IMR-90 (cell line): ENCODE results near the gene TBX1. TPM values are rescaled to one million over a fixed set of nuclear protein-coding genes. Genes with fewer than 3 reads are reported as not detected.
A peak's percentile ranks its signal among the peaks of the same experiment; 100 is the strongest.

Experiments
- ATAC-seq: fragments of 200-7000 bp; cut with Tn5 transposase; 2 replicates; pipeline ENCODE4 v1.9.1; 2020; ENCODE audit warnings: low read depth, mild to moderate bottlenecking, moderate library complexity
- BruUV-seq: library from RNA; stranded (reverse); fragments of 400-500 nt; replicated peaks from 2 replicates; lab custom pipeline; 2021; lab: Mats Ljungman, UMichigan
- CTCF ChIA-PET: fragments of 300-600 bp; formaldehyde crosslinking; extraction: SDS; loops from one replicate; lab custom pipeline; 2021; ENCODE audit warnings: antibody characterized with exemption; lab: Yijun Ruan, JAX
- POLR2A ChIA-PET: fragments of 300-600 bp; sonication (Branson Sonifier 250); formaldehyde crosslinking; loops from one replicate; lab custom pipeline; 2022; ENCODE audit warnings: antibody characterized with exemption; ENCODE audit not compliant: unreplicated experiment; lab: Charles Lee
- DNase-seq: peaks from one replicate; pipeline ENCODE4 v3.0.0; 2013
- H2AFZ ChIP-seq: replicated peaks from 2 replicates; pipeline ENCODE3; 2013; ENCODE audit warnings: low read length, mild to moderate bottlenecking; ENCODE audit not compliant: poor library complexity
- H2AK5ac ChIP-seq: 2 replicates; pipeline ENCODE4 v1.6.1; 2013; ENCODE audit warnings: low read depth, low read length, inconsistent platforms
- H2AK9ac ChIP-seq: replicated peaks from 2 replicates; pipeline ENCODE3; 2013; ENCODE audit warnings: mild to moderate bottlenecking, low read depth, low read length, moderate library complexity; ENCODE audit not compliant: poor library complexity
- H2BK120ac ChIP-seq: 2 replicates; pipeline ENCODE4 v1.6.1; 2013; ENCODE audit warnings: low read depth, low read length, inconsistent platforms
- H2BK15ac ChIP-seq: 3 replicates; pipeline ENCODE4 v1.6.1; 2013; ENCODE audit warnings: low read depth, low read length, inconsistent platforms
- H2BK20ac ChIP-seq: 2 replicates; pipeline ENCODE4 v1.6.1; 2013; ENCODE audit warnings: low read depth, mild to moderate bottlenecking, inconsistent platforms, low read length, moderate library complexity
- H2BK5ac ChIP-seq: 2 replicates; pipeline ENCODE4 v1.6.1; 2013; ENCODE audit warnings: mild to moderate bottlenecking, low read depth, low read length, inconsistent platforms; ENCODE audit not compliant: poor library complexity, severe bottlenecking
- H3K14ac ChIP-seq: replicated peaks from 2 replicates; pipeline ENCODE4 v1.6.1; 2013; ENCODE audit warnings: low read depth, low read length, inconsistent platforms
- H3K18ac ChIP-seq: 2 replicates; pipeline ENCODE4 v1.6.1; 2013; ENCODE audit warnings: low read depth, low read length, control low read depth
- H3K23ac ChIP-seq: 2 replicates; pipeline ENCODE4 v1.6.1; 2013; ENCODE audit warnings: low read depth, low read length, inconsistent platforms
- H3K27ac ChIP-seq: 2 replicates; pipeline ENCODE4 v1.5.1; 2013; ENCODE audit warnings: mild to moderate bottlenecking, control low read depth, low read length; ENCODE audit not compliant: insufficient read depth
- H3K27me3 ChIP-seq: 2 replicates; pipeline ENCODE4 v1.6.1; 2013; ENCODE audit warnings: low read length; ENCODE audit not compliant: control insufficient read depth, insufficient read depth
- H3K36me3 ChIP-seq: 2 replicates; pipeline ENCODE4 v1.6.1; 2013; ENCODE audit warnings: low read length, mixed read lengths; ENCODE audit not compliant: control insufficient read depth, insufficient read depth
- H3K4ac ChIP-seq: 2 replicates; pipeline ENCODE4 v1.6.1; 2013; ENCODE audit warnings: low read depth, low read length, inconsistent platforms
- H3K4me1 ChIP-seq: 2 replicates; pipeline ENCODE4 v1.6.1; 2013; ENCODE audit warnings: low read length, mixed read lengths; ENCODE audit not compliant: control insufficient read depth, insufficient read depth
- H3K4me2 ChIP-seq: 2 replicates; pipeline ENCODE4 v1.6.1; 2013; ENCODE audit warnings: low read depth, mild to moderate bottlenecking, control low read depth, low read length, moderate library complexity
- H3K4me3 ChIP-seq: 2 replicates; pipeline ENCODE4 v1.5.1; 2013; ENCODE audit warnings: low read depth, mild to moderate bottlenecking, control low read depth, low read length, moderate library complexity; ENCODE audit not compliant: insufficient read depth
- H3K56ac ChIP-seq: 2 replicates; pipeline ENCODE4 v1.6.1; 2013; ENCODE audit warnings: low read length, inconsistent platforms; ENCODE audit not compliant: insufficient read depth; ENCODE audit errors: extremely low read depth
- H3K79me1 ChIP-seq, 2 experiments: 2 replicates each; pipeline ENCODE4 v1.6.1; 2013; ENCODE audit warnings: low read length in 2 of 2, inconsistent platforms in 1 of 2, low read depth in 1 of 2
- H3K9ac ChIP-seq: 2 replicates; pipeline ENCODE4 v1.6.1; 2013; ENCODE audit warnings: low read depth, low read length, control low read depth
- H3K9me1 ChIP-seq: 2 replicates; pipeline ENCODE4 v1.6.1; 2013; ENCODE audit warnings: low read length, inconsistent platforms; ENCODE audit not compliant: insufficient read depth
- H3K9me3 ChIP-seq: 2 replicates; pipeline ENCODE4 v1.6.1; 2013; ENCODE audit warnings: low read length; ENCODE audit not compliant: control insufficient read depth, insufficient read depth
- H4K20me1 ChIP-seq: 2 replicates; pipeline ENCODE4 v1.6.1; 2013; ENCODE audit warnings: low read length, inconsistent platforms; ENCODE audit not compliant: insufficient read depth
- H4K5ac ChIP-seq: 2 replicates; pipeline ENCODE4 v1.6.1; 2013; ENCODE audit warnings: mild to moderate bottlenecking, low read depth, low read length, control low read depth
- H4K8ac ChIP-seq, 2 experiments: 2 replicates each; pipeline ENCODE4 v1.6.1; 2013; ENCODE audit warnings: low read depth in 2 of 2, low read length in 2 of 2, control low read depth in 1 of 2, inconsistent platforms in 1 of 2
- H4K91ac ChIP-seq: 2 replicates; pipeline ENCODE4 v1.6.1; 2013; ENCODE audit warnings: low read depth, low read length, inconsistent platforms; ENCODE audit not compliant: insufficient read depth
- BHLHE40 ChIP-seq: fragments of 150-350 bp; IDR thresholded peaks from 2 replicates; pipeline ENCODE4 v1.6.1; 2016; ENCODE audit warnings: mild to moderate bottlenecking, low read depth, low read length
- CEBPB ChIP-seq: IDR thresholded peaks from 2 replicates; pipeline ENCODE4 v1.6.1; 2012; ENCODE audit warnings: low read depth, low read length, improper control_type of control experiment
- CTCF ChIP-seq: conservative IDR thresholded peaks from 2 replicates; pipeline ENCODE4 v1.5.1; 2012; ENCODE audit warnings: mild to moderate bottlenecking, low read depth, low read length, improper control_type of control experiment
- ELK1 ChIP-seq: fragments of 150-350 bp; IDR thresholded peaks from 2 replicates; pipeline ENCODE4 v1.6.1; 2016; ENCODE audit warnings: low read depth, mild to moderate bottlenecking, low read length, moderate library complexity, borderline replicate concordance
- FOS ChIP-seq: fragments of 150-350 bp; IDR thresholded peaks from 2 replicates; pipeline ENCODE4 v1.6.1; 2016; ENCODE audit warnings: low read depth, low read length
- MAFK ChIP-seq: IDR thresholded peaks from 2 replicates; pipeline ENCODE4 v1.6.1; 2012; ENCODE audit warnings: low read depth, low read length, improper control_type of control experiment
- MAZ ChIP-seq: IDR thresholded peaks from 2 replicates; pipeline ENCODE4 v1.6.1; 2012; ENCODE audit warnings: low read depth, mild to moderate bottlenecking, low read length, improper control_type of control experiment, moderate library complexity, borderline replicate concordance
- POLR2A ChIP-seq: IDR thresholded peaks from 2 replicates; pipeline ENCODE4 v1.6.1; 2012; ENCODE audit warnings: mild to moderate bottlenecking, low read depth, low read length
- RAD21 ChIP-seq: IDR thresholded peaks from 2 replicates; pipeline ENCODE4 v1.6.1; 2012; ENCODE audit warnings: low read length, improper control_type of control experiment
- RCOR1 ChIP-seq: IDR thresholded peaks from 2 replicates; pipeline ENCODE4 v1.6.1; 2012; ENCODE audit warnings: mild to moderate bottlenecking, low read length, improper control_type of control experiment; ENCODE audit not compliant: insufficient replicate concordance
- SMC3 ChIP-seq: fragments of 150-350 bp; IDR thresholded peaks from 2 replicates; pipeline ENCODE4 v1.6.1; 2016; ENCODE audit warnings: low read depth, mild to moderate bottlenecking, antibody characterized with exemption, low read length, moderate library complexity
- WGBS, 2 experiments: methylation state at CpG; one replicate each; pipeline versions ENCODE4 v1.1.5 to v1.1.7; 2013; ENCODE audit warnings: missing lambda C conversion rate in 2 of 2; ENCODE audit not compliant: insufficient read length in 1 of 2; ENCODE audit errors: extremely low coverage in 2 of 2; 5-methylcytosine and 5-hydroxymethylcytosine counted together
- dilution Hi-C: fragments of 300-500 bp; cut with HindIII; formaldehyde crosslinking; loops from one replicate; pipeline ENCODE4 v1.14.3; 2018; ENCODE audit warnings: low sequenced_read_pairs; ENCODE audit not compliant: unreplicated experiment
- in situ Hi-C: fragments of 300-500 bp; cut with MboI; formaldehyde crosslinking; loops from 3 replicates; pipeline ENCODE4 v1.14.3; 2019; ENCODE audit warnings: low sequenced_read_pairs, inconsistent platforms, mixed read lengths
- intact Hi-C: fragments of 100-400 bp; cut with micrococcal nuclease; formaldehyde crosslinking; loops from 2 replicates; pipeline ENCODE4 v1.10.0; 2022
- polyA plus RNA-seq, 3 experiments: library from polyadenylated mRNA; depleted of rRNA; stranded (reverse); fragments of >200 nt; gene quantifications; 2 replicates each; pipeline ENCODE4 v1.2.3, GENCODE V29; 2012; ENCODE audit warnings: low replicate concordance in 1 of 3
- total RNA-seq: library from RNA; depleted of rRNA; stranded (reverse); fragments of >200 nt; gene quantifications from 2 replicates; pipeline ENCODE4 v1.2.3, GENCODE V29; 2012
- TF ChIP-seq, protein P1 (sequence below): fragments of 150-350 bp; IDR thresholded peaks from 2 replicates; pipeline ENCODE4 v1.6.1; 2017; ENCODE audit warnings: mild to moderate bottlenecking, antibody characterized with exemption, low read length, low read depth

TBX1 gene
- total and polyA plus RNA-seq, 2 of the 4 experiments (the other 2 are of a cell fraction) = 0.03 TPM; not detected in 1

DNA sequence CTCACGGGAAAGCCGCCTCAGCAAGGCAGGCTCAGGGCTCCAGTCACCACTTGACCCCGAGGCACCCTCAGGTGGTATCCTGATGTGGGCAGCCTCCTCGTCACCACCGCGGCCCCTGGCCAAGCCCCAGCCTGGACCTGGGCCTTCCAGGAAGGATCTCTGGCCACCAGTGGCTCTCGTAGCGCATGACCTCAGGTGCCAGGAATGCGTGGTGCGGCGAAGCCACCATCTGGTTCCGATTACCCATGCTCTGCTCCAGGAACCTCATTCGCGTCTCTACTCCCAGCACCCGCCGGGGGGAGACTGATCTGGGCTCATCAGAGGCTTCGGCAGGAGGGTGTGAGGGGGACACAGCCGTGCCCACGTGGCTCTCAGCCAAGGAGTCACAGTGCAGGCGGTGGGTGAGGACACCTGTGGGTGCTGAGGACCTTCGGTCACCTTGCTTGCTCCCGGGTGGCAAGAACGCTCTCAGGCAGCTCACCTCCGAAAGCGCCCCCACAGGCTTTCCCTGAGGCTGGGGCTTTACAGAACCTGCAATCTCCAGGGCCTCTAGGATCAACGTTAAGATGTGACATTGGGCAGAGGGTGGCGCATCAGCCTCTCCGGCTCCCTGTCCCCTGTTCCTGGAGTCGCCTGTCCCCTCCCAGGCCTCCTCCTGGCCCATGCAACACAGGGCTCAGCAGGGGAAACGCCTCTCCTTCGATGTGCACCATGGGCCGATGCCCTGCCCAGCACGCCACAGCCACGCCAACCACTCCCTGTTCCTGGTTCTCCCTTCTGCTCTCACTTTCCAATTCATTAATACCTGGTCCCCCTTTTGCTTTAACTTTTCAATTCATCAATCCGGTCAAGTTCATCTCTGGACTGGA, 39.0 kb downstream of the TBX1 start (continued):
- TF ChIP-seq ELK1 = no peak
- peak; percentile 67 for TF ChIP-seq BHLHE40

GRCh38 chr22:19800306-19800705, 39.7 kb downstream of the TBX1 start:
- no peaks in the 10 kb centered on the region for H3K36me3 ChIP-seq
- H3K4me2 ChIP-seq = no peak overlapping the region
- H4K20me1 ChIP-seq = no peaks in the 10 kb centered on the region
- H2AK5ac ChIP-seq = peak overlapping the region; percentile 13; the same call in 1 of the 2 replicates
- H4K8ac ChIP-seq = no peak overlapping the region
- ATAC-seq = no peak
- no peaks in the 10 kb centered on the region for H3K9me3 ChIP-seq
- no peaks in the 10 kb centered on the region for H3K79me1 ChIP-seq
- no peak overlapping the region for H3K23ac ChIP-seq
- no peak overlapping the region for H3K9ac ChIP-seq
- no peak overlapping the region for H2BK5ac ChIP-seq
- peak overlapping the region; percentile 12; the same call in 1 of the 3 replicates for H2BK15ac ChIP-seq
- no peak overlapping the region for H3K56ac ChIP-seq
- in situ Hi-C loops (no loop called here), intact Hi-C loops (no loop called here), dilution Hi-C loops (no loop called here)
- POLR2A ChIA-PET = no interaction called here
- peak overlapping the region; percentile 46; the same call in 1 of the 2 replicates for H3K4ac ChIP-seq
- H3K27ac ChIP-seq = no peak overlapping the region
- H2BK120ac ChIP-seq = peak overlapping the region; percentile 73; the same call in 1 of the 2 replicates
- 90% methylated on average over 2 of the region's 8 CpGs; no CpG with 5 or more reads in 1 of the 2 experiments for WGBS, 2 experiments
- peaks cover 9% of the 10 kb centered on the region for H3K4me1 ChIP-seq
- H2AFZ ChIP-seq = no peak overlapping the region
- H3K4me3 ChIP-seq = no peak overlapping the region
- BruUV-seq = no TSS peak
- no peak overlapping the region for H4K91ac ChIP-seq
- peaks cover 6% of the 10 kb centered on the region for H3K9me1 ChIP-seq
- no peak for DNase-seq
- H4K5ac ChIP-seq = no peak overlapping the region
- CTCF ChIA-PET = interaction anchor here (0.6 to 1.3 kb wide), 4 partner anchors 12 to 70 kb away, joined by 3 read pairs; no protein-coding TSS in a partner anchor
- H3K27me3 ChIP-seq = no peaks in the 10 kb centered on the region
- peak overlapping the region; percentile 68; the same call in 1 of the 2 replicates for H2BK20ac ChIP-seq
- no peak overlapping the region for H3K14ac ChIP-seq
- H3K18ac ChIP-seq = no peak overlapping the region
- peak overlapping the region; percentile 66 for H2AK9ac ChIP-seq
- no peak for TF ChIP-seq RAD21
- TF ChIP-seq MAZ = no peak
- TF ChIP-seq, protein P1, sequence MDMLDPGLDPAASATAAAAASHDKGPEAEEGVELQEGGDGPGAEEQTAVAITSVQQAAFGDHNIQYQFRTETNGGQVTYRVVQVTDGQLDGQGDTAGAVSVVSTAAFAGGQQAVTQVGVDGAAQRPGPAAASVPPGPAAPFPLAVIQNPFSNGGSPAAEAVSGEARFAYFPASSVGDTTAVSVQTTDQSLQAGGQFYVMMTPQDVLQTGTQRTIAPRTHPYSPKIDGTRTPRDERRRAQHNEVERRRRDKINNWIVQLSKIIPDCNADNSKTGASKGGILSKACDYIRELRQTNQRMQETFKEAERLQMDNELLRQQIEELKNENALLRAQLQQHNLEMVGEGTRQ = no peak
- no peak for TF ChIP-seq SMC3
- TF ChIP-seq FOS = no peak
- TF ChIP-seq POLR2A = no peak
- TF ChIP-seq BHLHE40 = no peak
- TF ChIP-seq CEBPB = no peak
- no peak for TF ChIP-seq RCOR1
- TF ChIP-seq MAFK = no peak
- no peak for TF ChIP-seq CTCF
